Stimulated activated CD4-positive, alpha-beta T cell treated with anti-CD3 and anti-CD28 coated beads, Interleukin-12 subunit alpha, Interleukin-12 subunit beta, amount 100 ng/mL, for 24 hours (primary cell): ENCODE data around the gene MIOX.

Experiments used
- DNase-seq, 2 experiments: peaks; one replicate each; pipeline ENCODE4 v3.0.0-alpha.2; 2020; ENCODE audit warnings: low read depth in 2 of 2

MIOX gene

GRCh38 chr22:50486561-50487289 lies at the start of gene MIOX:
MIOX (plus strand) TSS chr22:50486859; CDS start chr22:50486898, 39 bp downstream.
- no peak for DNase-seq

DNA sequence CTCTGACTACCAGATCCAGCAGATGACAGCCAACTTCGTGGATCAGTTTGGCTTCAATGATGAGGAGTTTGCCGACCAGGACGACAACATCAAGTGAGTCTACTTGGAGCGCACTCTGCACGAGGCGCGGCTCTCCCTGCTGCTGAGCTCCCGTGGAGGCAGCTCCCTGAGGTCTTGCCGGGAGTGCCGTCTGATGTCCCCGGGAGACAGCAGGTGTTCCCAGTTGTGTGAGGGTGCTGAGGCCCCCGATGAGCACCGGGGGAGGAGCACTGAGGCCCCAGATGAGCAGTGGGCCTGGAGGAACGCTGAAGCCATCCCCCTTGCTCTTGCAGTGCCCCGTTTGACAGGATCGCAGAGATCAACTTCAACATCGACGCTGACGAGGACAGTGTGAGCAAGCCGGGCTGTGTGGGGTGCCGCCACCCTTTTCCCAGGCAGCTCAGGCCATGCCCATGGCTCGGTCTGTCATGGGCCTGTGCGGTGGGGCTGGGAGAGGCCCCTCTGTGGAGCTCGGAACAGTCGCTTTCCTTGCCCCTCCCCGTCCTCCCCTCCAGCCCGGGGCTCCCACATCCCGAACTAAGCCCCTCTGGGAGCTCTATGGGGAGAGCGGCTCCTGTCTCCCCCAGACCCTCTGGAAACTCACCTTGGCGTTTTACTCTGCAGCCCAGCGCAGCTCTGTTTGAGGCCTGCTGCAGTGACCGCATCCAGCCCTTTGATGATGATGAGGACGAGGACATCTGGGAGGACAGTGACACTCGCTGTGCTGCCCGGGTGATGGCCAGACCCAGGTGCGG lies 49.0 kb upstream of the MIOX start:
- no peak for DNase-seq

GRCh38 chr22:50438305-50439275 lies 48.1 kb upstream of the MIOX start:
- no peak for DNase-seq

DNA sequence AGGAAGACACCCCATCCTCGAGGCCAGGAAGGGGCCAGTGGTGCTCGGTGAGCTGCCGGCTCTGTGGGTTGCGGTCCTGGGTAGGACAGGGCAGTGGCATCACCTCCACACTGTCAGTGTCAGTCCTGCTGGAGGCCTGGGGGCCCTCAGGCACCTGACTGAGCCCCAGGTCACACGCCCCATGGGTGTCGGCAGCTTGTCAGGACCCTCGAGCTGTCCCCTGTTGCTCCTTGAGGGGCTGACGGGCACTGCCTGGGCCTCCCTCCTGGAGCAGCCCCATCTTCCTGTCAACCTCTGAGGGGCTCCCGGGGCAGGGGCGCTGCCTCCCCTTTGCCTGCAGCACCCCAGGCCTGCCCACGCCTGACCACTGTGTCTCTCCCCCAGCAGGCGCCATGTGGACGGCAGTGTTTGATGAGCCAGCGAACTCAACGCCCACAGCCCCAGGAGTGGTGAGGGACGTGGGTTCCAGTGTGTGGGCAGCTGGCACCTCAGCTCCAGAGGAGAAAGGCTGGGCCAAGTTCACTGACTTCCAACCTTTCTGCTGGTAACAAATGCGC lies 47.3 kb upstream of the MIOX start:
- no peak for DNase-seq

GRCh38 chr22:50439871-50440331 lies 46.8 kb upstream of the MIOX start:
- DNase-seq = no peak

- no peak for DNase-seq
Measured at GRCh38 chr22:50440544-50441249, 46.0 kb upstream of the MIOX start.

- DNase-seq = no peak
Measured at GRCh38 chr22:50441428-50441993, 45.1 kb upstream of the MIOX start.

- DNase-seq = no peak
Measured at GRCh38 chr22:50443197-50443596, 43.5 kb upstream of the MIOX start.

- no peak for DNase-seq
Measured at GRCh38 chr22:50443801-50444625, 42.6 kb upstream of the MIOX start.

- DNase-seq = no peak
Measured at GRCh38 chr22:50444663-50445062, 42.0 kb upstream of the MIOX start.

GRCh38 chr22:50445071-50445879 lies 41.4 kb upstream of the MIOX start:
- no peak for DNase-seq

DNA sequence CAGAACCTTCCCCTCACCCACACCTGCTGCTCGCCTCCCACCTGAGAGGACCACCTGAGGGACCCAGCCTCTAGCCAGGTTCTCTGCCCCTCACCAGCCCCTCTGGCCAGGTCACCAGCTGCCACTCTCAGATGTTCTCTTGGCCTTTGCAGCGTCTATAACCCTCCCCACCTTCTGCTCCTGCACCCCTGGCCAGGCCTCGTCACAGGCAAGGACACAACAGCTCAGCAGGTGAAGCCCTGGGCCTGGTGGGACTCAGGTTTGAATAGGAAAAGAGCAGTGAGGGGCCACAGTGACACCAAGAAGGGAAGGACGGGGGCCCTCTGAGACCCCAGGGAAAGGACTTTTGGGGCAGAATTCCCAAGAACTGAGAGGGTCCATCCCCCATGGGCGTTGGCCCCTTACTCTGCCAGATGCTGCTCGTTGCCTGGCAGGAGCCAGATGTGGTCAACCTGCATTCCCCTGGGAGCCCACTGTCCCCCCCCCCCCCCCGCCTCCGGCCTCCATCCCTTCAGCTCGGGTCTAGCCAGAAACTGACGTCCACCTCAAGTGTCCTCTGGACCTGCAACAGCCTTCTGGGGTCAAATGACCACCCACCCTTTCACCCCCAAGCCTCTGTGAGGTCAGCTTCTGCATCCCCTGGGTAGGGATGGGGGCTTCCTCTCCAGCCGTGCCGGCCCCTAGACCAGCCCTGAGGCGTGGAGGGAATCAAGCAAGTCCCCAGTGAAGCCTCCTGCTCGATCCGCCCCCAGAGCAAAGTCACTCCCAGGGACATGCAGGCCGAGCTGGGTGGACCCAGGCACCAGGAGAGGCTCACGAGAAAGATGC lies 40.6 kb upstream of the MIOX start:
- DNase-seq = no peak

GRCh38 chr22:50446708-50447575 lies 39.7 kb upstream of the MIOX start:
- no peak for DNase-seq

GRCh38 chr22:50447576-50448551 lies 38.8 kb upstream of the MIOX start:
- no peak for DNase-seq

- no peak for DNase-seq
Measured at GRCh38 chr22:50452649-50453048, 34.0 kb upstream of the MIOX start.
